K562 (cell line): ENCODE data around the gene KCNG4. TPM values are rescaled to one million over a fixed set of nuclear protein-coding genes. Genes with fewer than 3 reads are reported as not detected.
A peak's percentile ranks its signal among the peaks of the same experiment; 100 is the strongest.

Source experiments
- ATAC-seq: fragments of 200-7000 bp; cut with Tn5 transposase; 3 replicates; pipeline ENCODE4 v1.9.1; 2020; ENCODE audit warnings: moderate library complexity
- BruUV-seq: library from RNA; stranded (reverse); fragments of 400-500 nt; replicated peaks from 2 replicates; lab custom pipeline; 2021; lab: Mats Ljungman, UMichigan
- CTCF ChIA-PET: fragments of 300-600 bp; formaldehyde crosslinking; extraction: SDS; loops from one replicate; lab custom pipeline; 2021; ENCODE audit warnings: low intra/inter-chr PET ratio; lab: Yijun Ruan, JAX
- POLR2A ChIA-PET: fragments of 300-600, 350-650 bp; sonication (Branson Sonifier 250); formaldehyde crosslinking; extraction: SDS; loops from one replicate; lab custom pipeline; 2021; ENCODE audit warnings: antibody characterized with exemption, inconsistent platforms; lab: Yijun Ruan, JAX
- DNase-seq, 4 experiments: peaks; one replicate each; pipeline versions ENCODE4 v3.0.0 to v3.0.0-alpha.2; 2011 to 2018; ENCODE audit warnings: low spot score in 3 of 4, mixed read lengths in 3 of 4; ENCODE audit errors: extremely low read depth in 1 of 4
- FAIRE-seq: peaks from 2 replicates; lab custom pipeline; 2011; peaks lifted over from hg19 to GRCh38; lab: Jason Lieb, UNC
- H2AFZ ChIP-seq: 2 replicates; pipeline ENCODE4 v1.6.0; 2011; ENCODE audit warnings: low read depth, low read length, control low read depth, inconsistent platforms
- H3K27ac ChIP-seq: fragments of 200-600 bp; 3 replicates; pipeline ENCODE4 v1.8.0; 2011; ENCODE audit warnings: low read depth, mild to moderate bottlenecking, control low read depth, inconsistent platforms, low read length, moderate library complexity, mixed read lengths; ENCODE audit errors: extremely low read depth
- H3K27me3 ChIP-seq, 2 experiments: fragments of 300-600 bp in 1 of 2; 2 replicates in 1 of 2; 3 replicates in 1 of 2; pipeline versions ENCODE4 v1.6.0 to v1.8.0; 2011; ENCODE audit warnings: inconsistent platforms in 2 of 2, low read length in 2 of 2, mild to moderate bottlenecking in 1 of 2, mixed read lengths in 1 of 2, moderate library complexity in 1 of 2; ENCODE audit not compliant: control insufficient read depth in 2 of 2, insufficient read depth in 2 of 2
- H3K36me3 ChIP-seq: fragments of 300-600 bp; 3 replicates; pipeline ENCODE4 v1.8.0; 2011; ENCODE audit warnings: mild to moderate bottlenecking, low read length, inconsistent platforms; ENCODE audit not compliant: control insufficient read depth, insufficient read depth
- H3K4me1 ChIP-seq, 2 experiments: fragments of 200-600 bp in 1 of 2; replicated peaks in 1 of 2; 2 replicates in 1 of 2; 3 replicates in 1 of 2; pipeline versions ENCODE4 v1.5.1 to v1.8.0; 2011; ENCODE audit warnings: inconsistent platforms in 2 of 2, low read length in 2 of 2, mild to moderate bottlenecking in 1 of 2, mixed read lengths in 1 of 2, moderate library complexity in 1 of 2; ENCODE audit not compliant: control insufficient read depth in 2 of 2, insufficient read depth in 2 of 2
- H3K4me2 ChIP-seq: 2 replicates; pipeline ENCODE4 v1.6.1; 2011; ENCODE audit warnings: low read length, control low read depth, inconsistent platforms, mixed read lengths; ENCODE audit not compliant: insufficient read depth
- H3K4me3 ChIP-seq: fragments of 200-600 bp; sonication (generic), shearing (Covaris generic); 2 replicates; pipeline ENCODE4 v1.5.1; 2016; ENCODE audit warnings: control low read depth, inconsistent platforms
- H3K79me2 ChIP-seq: fragments of 200-600 bp; 3 replicates; pipeline ENCODE4 v1.8.0; 2011; ENCODE audit warnings: low read length, inconsistent platforms; ENCODE audit not compliant: control insufficient read depth, insufficient read depth
- H3K9ac ChIP-seq, 2 experiments: 2 replicates each; pipeline versions ENCODE4 v1.6.0 to v1.6.1; 2011; ENCODE audit warnings: low read depth in 2 of 2, low read length in 2 of 2, control low read depth in 1 of 2, inconsistent platforms in 1 of 2, mild to moderate bottlenecking in 1 of 2, mixed read lengths in 1 of 2; ENCODE audit not compliant: insufficient read depth in 1 of 2
- H3K9me1 ChIP-seq: one replicate; pipeline ENCODE4 v1.6.0; 2011; ENCODE audit warnings: inconsistent platforms, mild to moderate bottlenecking, low read length, moderate library complexity; ENCODE audit not compliant: control insufficient read depth, insufficient read depth
- H3K9me3 ChIP-seq: replicated peaks from 2 replicates; pipeline ENCODE4 v1.5.1; 2011; ENCODE audit warnings: low read depth, low read length, inconsistent platforms; ENCODE audit not compliant: control insufficient read depth, insufficient read depth
- H4K20me1 ChIP-seq: replicated peaks from 2 replicates; pipeline ENCODE4 v1.6.1; 2011; ENCODE audit warnings: low read length, inconsistent platforms, mixed read lengths; ENCODE audit not compliant: control insufficient read depth, insufficient read depth
- ASH1L ChIP-seq: fragments of 450-650 bp; IDR thresholded peaks from 2 replicates; pipeline ENCODE4 v1.6.1; 2018; ENCODE audit warnings: borderline replicate concordance, mild to moderate bottlenecking, low read depth; ENCODE audit not compliant: partially characterized antibody
- CEBPB ChIP-seq: fragments of 450-650 bp; IDR thresholded peaks from 2 replicates; pipeline ENCODE4 v1.6.1; 2016; ENCODE audit warnings: missing genetic modification characterization, missing compliant biosample characterization
- DACH1 ChIP-seq: fragments of 450-650 bp; IDR thresholded peaks from 2 replicates; pipeline ENCODE4 v1.6.1; 2018; ENCODE audit not compliant: partially characterized antibody
- E2F8 ChIP-seq: fragments of 450-650 bp; IDR thresholded peaks from 2 replicates; pipeline ENCODE4 v1.7.1; 2018; ENCODE audit warnings: mild to moderate bottlenecking, low read depth; ENCODE audit not compliant: partially characterized antibody
- FOS ChIP-seq: IDR thresholded peaks from 3 replicates; pipeline ENCODE4 v1.6.1; 2011; ENCODE audit not compliant: insufficient read length; ENCODE audit errors: extremely low read depth
- GABPB2 ChIP-seq: fragments of 250-450 bp; sonication (Bioruptor Pico); conservative IDR thresholded peaks from 2 replicates; pipeline ENCODE4 v1.5.1; 2021; ENCODE audit warnings: mild to moderate bottlenecking
- HMG20B ChIP-seq: fragments of 250-450 bp; sonication (Bioruptor Pico); IDR thresholded peaks from 2 replicates; pipeline ENCODE4 v1.5.0; 2021; ENCODE audit warnings: mild to moderate bottlenecking
- MBD2 ChIP-seq: sonication (generic); IDR thresholded peaks from 2 replicates; pipeline ENCODE4 v1.6.1; 2016; ENCODE audit warnings: low read depth, borderline replicate concordance
- NFYB ChIP-seq: IDR thresholded peaks from 2 replicates; pipeline ENCODE4 v1.6.1; 2011; ENCODE audit warnings: mild to moderate bottlenecking, moderate library complexity; ENCODE audit not compliant: insufficient read length; ENCODE audit errors: extremely low read depth
- RBBP5 ChIP-seq: fragments of 200-600 bp; sonication (generic); IDR thresholded peaks from 2 replicates; pipeline ENCODE4 v1.6.1; 2012; ENCODE audit warnings: borderline replicate concordance, mild to moderate bottlenecking, low read length, control low read depth, inconsistent platforms; ENCODE audit not compliant: insufficient read depth, poor library complexity, severe bottlenecking
- RBM25 ChIP-seq: fragments of 200-400 bp; formaldehyde crosslinking; IDR thresholded peaks from 2 replicates; pipeline ENCODE4 v1.6.1; 2018; ENCODE audit warnings: low read length, low read depth, moderate library complexity; ENCODE audit not compliant: severe bottlenecking
- RNF219 ChIP-seq: fragments of 250-450 bp; sonication (Bioruptor Pico); IDR thresholded peaks from 2 replicates; pipeline ENCODE4 v1.5.0; 2022; ENCODE audit warnings: mild to moderate bottlenecking
- SP2 ChIP-seq: IDR thresholded peaks from 2 replicates; pipeline ENCODE4 v1.6.1; 2011; ENCODE audit warnings: mild to moderate bottlenecking, low read depth, low read length, moderate library complexity; ENCODE audit not compliant: poor library complexity, severe bottlenecking; ENCODE audit errors: extremely low read depth
- THAP7 ChIP-seq: fragments of 250-450 bp; sonication (Bioruptor Pico); IDR thresholded peaks from 2 replicates; pipeline ENCODE4 v1.5.0; 2021
- WGBS: fragments of 100-300 bp; shearing (Covaris generic); methylation state at CpG from one replicate; pipeline ENCODE4 v1.1.6; 2016; ENCODE audit warnings: low coverage, mixed read lengths; ENCODE audit not compliant: insufficient coverage; ENCODE audit errors: missing lambda C conversion rate; 5-methylcytosine and 5-hydroxymethylcytosine counted together
- in situ Hi-C: fragments of 300-500 bp; cut with MboI; formaldehyde crosslinking; loops from 4 replicates; pipeline ENCODE4 v1.15.0; 2018; ENCODE audit warnings: inconsistent platforms, mixed read lengths
- intact Hi-C: fragments of 100-400 bp; cut with micrococcal nuclease; formaldehyde crosslinking; loops from 2 replicates; pipeline ENCODE4 v1.14.2; 2022
- polyA plus RNA-seq, 8 experiments: library from polyadenylated mRNA; depleted of rRNA in 4 of 8; stranded (reverse) in 5 of 8; unstranded in 3 of 8; fragments of >200 nt; fragmentation: Nextera tagmentation in 2 of 8; fragmentation: Illumina TruSeq in 1 of 8; extraction: Ambion mirVana in 2 of 8; extraction: Trizol in 1 of 8; gene quantifications; 2 replicates each; pipeline versions ENCODE4 v1.2.1 to v1.2.3, GENCODE V29; 2011 to 2014; ENCODE audit warnings: inconsistent platforms in 1 of 8, missing spikeins in 1 of 8
- total RNA-seq, 7 experiments: library from RNA; depleted of rRNA in 6 of 7; stranded (reverse); fragments of >200 nt in 6 of 7; fragmentation: Illumina TruSeq in 2 of 7; extraction: Trizol in 2 of 7; gene quantifications; 2 replicates each; pipeline versions ENCODE4 v1.2.1 to v1.2.3, GENCODE V29; 2011 to 2021; ENCODE audit warnings: low replicate concordance in 1 of 7

Gene KCNG4
- total and polyA plus RNA-seq, 9 of the 15 experiments (the other 6 are each of a cell fraction or from before 2014, with no cell fraction given) = not detected

- Histone ChIP-seq H3K4me2 (no peak overlapping the region), H3K79me2 (no peaks in the 10 kb centered on the region), H3K27me3 (peaks cover 70 to 84% of the 10 kb centered on the region in 2 experiments), H3K9me3 (no peaks in the 10 kb centered on the region), H4K20me1 (peaks cover 15% of the 10 kb centered on the region), H3K4me3 (no peak overlapping the region), H3K27ac (no peak overlapping the region), H3K4me1 (no peaks in the 10 kb centered on the region), H3K9ac (no peak overlapping the region), H2AFZ (no peak overlapping the region), H3K36me3 (no peaks in the 10 kb centered on the region), H3K9me1 (no peaks in the 10 kb centered on the region)
- CTCF ChIA-PET = no interaction called here
- DNase-seq = peak; percentile 62 to 85 (median 73)
- FAIRE-seq = peak; percentile 71
- ATAC-seq = peak; percentile 68
- POLR2A ChIA-PET = no interaction called here
- intact Hi-C loops = no loop called here
- WGBS = 5% methylated on average over 3 of the region's 3 CpGs
- BruUV-seq = no TSS peak
- in situ Hi-C loops = loop anchor here (5.0 kb wide), 1 partner anchor 196 kb away; no protein-coding TSS in a partner anchor
- TF ChIP-seq MBD2 (peak; percentile 84; the same call in 1 of the 2 replicates), RBM25 (peak; percentile 94), CEBPB (tag) (peak; percentile 84), DACH1 (no peak), E2F8 (no peak), RBBP5 (no peak), THAP7 (CRISPR knock-in tag) (no peak), SP2 (peak; percentile 59), ASH1L (peak; percentile 85), GABPB2 (CRISPR knock-in tag) (no peak), FOS (peak; percentile 87), HMG20B (CRISPR knock-in tag) (no peak), RNF219 (CRISPR knock-in tag) (no peak), NFYB (peak; percentile 99)
Observed at GRCh38 chr16:84281074-84281473, 41.3 kb upstream of the KCNG4 start.
